Keratinocyte (primary cell): ENCODE results near the gene PCSK6.

ENCODE experiments used
- EZH2 ChIP-seq: IDR thresholded peaks from one replicate; pipeline ENCODE4 v1.6.1; 2012; ENCODE audit warnings: inconsistent platforms, mild to moderate bottlenecking, low read length, moderate library complexity
- TF ChIP-seq, protein P1 (sequence below), 3 experiments: IDR thresholded peaks in 1 of 3; conservative IDR thresholded peaks in 1 of 3; optimal IDR thresholded peaks in 1 of 3; 2 replicates in 2 of 3; 3 replicates in 1 of 3; pipeline versions ENCODE3 to v1.5.1; 2011; ENCODE audit warnings: low read length in 3 of 3, mild to moderate bottlenecking in 3 of 3, moderate library complexity in 2 of 3, control low read depth in 1 of 3, inconsistent platforms in 1 of 3; ENCODE audit not compliant: insufficient read depth in 2 of 3; ENCODE audit errors: extremely low read depth in 1 of 3

DNA sequence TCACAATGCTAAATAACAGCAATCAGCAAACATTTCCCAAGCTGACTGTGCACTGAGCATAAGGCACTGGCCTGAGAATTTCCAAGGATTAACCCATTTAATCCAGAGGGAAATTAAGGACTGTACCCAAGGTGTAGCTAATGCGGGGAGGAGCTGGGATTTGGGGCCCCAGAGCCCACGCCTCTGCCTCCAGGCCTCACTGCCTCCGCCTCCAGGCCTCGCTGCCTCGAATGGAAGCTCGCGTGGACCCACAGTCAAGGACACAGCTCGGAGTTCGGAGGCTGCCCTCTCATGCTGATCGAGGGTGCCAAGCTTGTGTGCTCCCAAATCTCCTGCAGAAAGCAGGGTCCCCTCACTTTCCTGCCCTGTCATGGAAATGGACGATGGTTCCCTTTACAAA is 118.0 kb downstream of the PCSK6 start:
- TF ChIP-seq, protein P1, sequence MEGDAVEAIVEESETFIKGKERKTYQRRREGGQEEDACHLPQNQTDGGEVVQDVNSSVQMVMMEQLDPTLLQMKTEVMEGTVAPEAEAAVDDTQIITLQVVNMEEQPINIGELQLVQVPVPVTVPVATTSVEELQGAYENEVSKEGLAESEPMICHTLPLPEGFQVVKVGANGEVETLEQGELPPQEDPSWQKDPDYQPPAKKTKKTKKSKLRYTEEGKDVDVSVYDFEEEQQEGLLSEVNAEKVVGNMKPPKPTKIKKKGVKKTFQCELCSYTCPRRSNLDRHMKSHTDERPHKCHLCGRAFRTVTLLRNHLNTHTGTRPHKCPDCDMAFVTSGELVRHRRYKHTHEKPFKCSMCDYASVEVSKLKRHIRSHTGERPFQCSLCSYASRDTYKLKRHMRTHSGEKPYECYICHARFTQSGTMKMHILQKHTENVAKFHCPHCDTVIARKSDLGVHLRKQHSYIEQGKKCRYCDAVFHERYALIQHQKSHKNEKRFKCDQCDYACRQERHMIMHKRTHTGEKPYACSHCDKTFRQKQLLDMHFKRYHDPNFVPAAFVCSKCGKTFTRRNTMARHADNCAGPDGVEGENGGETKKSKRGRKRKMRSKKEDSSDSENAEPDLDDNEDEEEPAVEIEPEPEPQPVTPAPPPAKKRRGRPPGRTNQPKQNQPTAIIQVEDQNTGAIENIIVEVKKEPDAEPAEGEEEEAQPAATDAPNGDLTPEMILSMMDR (optimal IDR thresholded peaks at IDR 0.05 in 1 of 3, IDR thresholded peaks at IDR 0.05 in 1 of 3, conservative IDR thresholded peaks at IDR 0.05 in 1 of 3; ENCODE audit: extremely low read depth in 1 of 3, insufficient read depth in 2 of 3, low read length in 3 of 3): no peak
- TF ChIP-seq EZH2: no peak
